HL-60 (cell line): ENCODE data around the gene HARBI1.

ENCODE experiments used
- DNase-seq, 2 experiments: peaks; one replicate each; pipeline ENCODE4 v3.0.0-alpha.2; 2010 to 2020; ENCODE audit warnings: low read depth in 1 of 2, low spot score in 1 of 2
- H3K27ac ChIP-seq: fragments of 250-450 bp; sonication (Bioruptor Pico); replicated peaks from 2 replicates; pipeline ENCODE4 v1.5.1; 2020; ENCODE audit warnings: mild to moderate bottlenecking, moderate library complexity
- H3K27me3 ChIP-seq: fragments of 250-450 bp; sonication (Bioruptor Pico); 2 replicates; pipeline ENCODE4 v1.5.1; 2021; ENCODE audit warnings: mild to moderate bottlenecking, moderate library complexity; ENCODE audit not compliant: insufficient read depth, poor library complexity, severe bottlenecking
- H3K4me3 ChIP-seq: replicated peaks from 2 replicates; pipeline ENCODE4 v1.5.1; 2011; ENCODE audit warnings: mild to moderate bottlenecking, control low read depth, low read length; ENCODE audit not compliant: insufficient read depth
- GABPA ChIP-seq: IDR thresholded peaks from 2 replicates; pipeline ENCODE4 v1.6.1; 2012; ENCODE audit warnings: low read depth
- POLR2AphosphoS5 ChIP-seq: IDR thresholded peaks from 2 replicates; pipeline ENCODE4 v1.6.1; 2012; ENCODE audit warnings: low read depth
- SPI1 ChIP-seq: IDR thresholded peaks from 2 replicates; pipeline ENCODE4 v1.6.1; 2012; ENCODE audit warnings: low read depth, mild to moderate bottlenecking, borderline replicate concordance
- TF ChIP-seq, protein P1 (sequence below): IDR thresholded peaks from one replicate; pipeline ENCODE4 v1.5.1; 2011; ENCODE audit warnings: low read length, control low read depth, inconsistent platforms; ENCODE audit not compliant: insufficient read depth
- TF ChIP-seq, protein P2 (sequence below): IDR thresholded peaks from 2 replicates; pipeline ENCODE4 v1.6.1; 2012; ENCODE audit warnings: low read depth; ENCODE audit not compliant: insufficient replicate concordance

Gene HARBI1

DNA sequence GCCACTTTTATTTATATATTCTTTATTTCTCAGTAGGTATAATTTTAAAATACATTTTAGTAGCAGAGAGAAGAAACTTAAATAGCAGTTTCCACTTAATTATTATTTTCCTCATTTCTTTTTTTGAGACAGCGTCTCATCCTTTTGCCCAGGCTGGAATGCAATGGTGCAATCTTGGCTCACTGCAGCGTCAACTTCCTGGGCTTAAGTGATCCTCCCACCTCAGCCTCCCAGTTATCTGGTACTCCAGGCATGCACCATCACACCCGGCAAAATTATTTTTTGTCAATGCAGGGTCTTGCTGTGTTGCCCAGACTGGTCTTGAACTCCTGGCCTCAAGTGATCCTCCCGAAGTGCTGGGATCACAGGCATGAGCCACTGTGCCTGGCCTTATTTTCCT lies 38.6 kb upstream of the HARBI1 start:
- H3K27me3 ChIP-seq, result no peaks in the 10 kb centered on the region
- no peak overlapping the region for H3K4me3 ChIP-seq
- TF ChIP-seq POLR2AphosphoS5 (no peak), GABPA (no peak), SPI1 (no peak)
- TF ChIP-seq, protein P1, sequence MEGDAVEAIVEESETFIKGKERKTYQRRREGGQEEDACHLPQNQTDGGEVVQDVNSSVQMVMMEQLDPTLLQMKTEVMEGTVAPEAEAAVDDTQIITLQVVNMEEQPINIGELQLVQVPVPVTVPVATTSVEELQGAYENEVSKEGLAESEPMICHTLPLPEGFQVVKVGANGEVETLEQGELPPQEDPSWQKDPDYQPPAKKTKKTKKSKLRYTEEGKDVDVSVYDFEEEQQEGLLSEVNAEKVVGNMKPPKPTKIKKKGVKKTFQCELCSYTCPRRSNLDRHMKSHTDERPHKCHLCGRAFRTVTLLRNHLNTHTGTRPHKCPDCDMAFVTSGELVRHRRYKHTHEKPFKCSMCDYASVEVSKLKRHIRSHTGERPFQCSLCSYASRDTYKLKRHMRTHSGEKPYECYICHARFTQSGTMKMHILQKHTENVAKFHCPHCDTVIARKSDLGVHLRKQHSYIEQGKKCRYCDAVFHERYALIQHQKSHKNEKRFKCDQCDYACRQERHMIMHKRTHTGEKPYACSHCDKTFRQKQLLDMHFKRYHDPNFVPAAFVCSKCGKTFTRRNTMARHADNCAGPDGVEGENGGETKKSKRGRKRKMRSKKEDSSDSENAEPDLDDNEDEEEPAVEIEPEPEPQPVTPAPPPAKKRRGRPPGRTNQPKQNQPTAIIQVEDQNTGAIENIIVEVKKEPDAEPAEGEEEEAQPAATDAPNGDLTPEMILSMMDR, result no peak
- TF ChIP-seq, protein P2, sequence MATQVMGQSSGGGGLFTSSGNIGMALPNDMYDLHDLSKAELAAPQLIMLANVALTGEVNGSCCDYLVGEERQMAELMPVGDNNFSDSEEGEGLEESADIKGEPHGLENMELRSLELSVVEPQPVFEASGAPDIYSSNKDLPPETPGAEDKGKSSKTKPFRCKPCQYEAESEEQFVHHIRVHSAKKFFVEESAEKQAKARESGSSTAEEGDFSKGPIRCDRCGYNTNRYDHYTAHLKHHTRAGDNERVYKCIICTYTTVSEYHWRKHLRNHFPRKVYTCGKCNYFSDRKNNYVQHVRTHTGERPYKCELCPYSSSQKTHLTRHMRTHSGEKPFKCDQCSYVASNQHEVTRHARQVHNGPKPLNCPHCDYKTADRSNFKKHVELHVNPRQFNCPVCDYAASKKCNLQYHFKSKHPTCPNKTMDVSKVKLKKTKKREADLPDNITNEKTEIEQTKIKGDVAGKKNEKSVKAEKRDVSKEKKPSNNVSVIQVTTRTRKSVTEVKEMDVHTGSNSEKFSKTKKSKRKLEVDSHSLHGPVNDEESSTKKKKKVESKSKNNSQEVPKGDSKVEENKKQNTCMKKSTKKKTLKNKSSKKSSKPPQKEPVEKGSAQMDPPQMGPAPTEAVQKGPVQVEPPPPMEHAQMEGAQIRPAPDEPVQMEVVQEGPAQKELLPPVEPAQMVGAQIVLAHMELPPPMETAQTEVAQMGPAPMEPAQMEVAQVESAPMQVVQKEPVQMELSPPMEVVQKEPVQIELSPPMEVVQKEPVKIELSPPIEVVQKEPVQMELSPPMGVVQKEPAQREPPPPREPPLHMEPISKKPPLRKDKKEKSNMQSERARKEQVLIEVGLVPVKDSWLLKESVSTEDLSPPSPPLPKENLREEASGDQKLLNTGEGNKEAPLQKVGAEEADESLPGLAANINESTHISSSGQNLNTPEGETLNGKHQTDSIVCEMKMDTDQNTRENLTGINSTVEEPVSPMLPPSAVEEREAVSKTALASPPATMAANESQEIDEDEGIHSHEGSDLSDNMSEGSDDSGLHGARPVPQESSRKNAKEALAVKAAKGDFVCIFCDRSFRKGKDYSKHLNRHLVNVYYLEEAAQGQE, result no peak
- no peak for DNase-seq
- no peak overlapping the region for H3K27ac ChIP-seq

DNA sequence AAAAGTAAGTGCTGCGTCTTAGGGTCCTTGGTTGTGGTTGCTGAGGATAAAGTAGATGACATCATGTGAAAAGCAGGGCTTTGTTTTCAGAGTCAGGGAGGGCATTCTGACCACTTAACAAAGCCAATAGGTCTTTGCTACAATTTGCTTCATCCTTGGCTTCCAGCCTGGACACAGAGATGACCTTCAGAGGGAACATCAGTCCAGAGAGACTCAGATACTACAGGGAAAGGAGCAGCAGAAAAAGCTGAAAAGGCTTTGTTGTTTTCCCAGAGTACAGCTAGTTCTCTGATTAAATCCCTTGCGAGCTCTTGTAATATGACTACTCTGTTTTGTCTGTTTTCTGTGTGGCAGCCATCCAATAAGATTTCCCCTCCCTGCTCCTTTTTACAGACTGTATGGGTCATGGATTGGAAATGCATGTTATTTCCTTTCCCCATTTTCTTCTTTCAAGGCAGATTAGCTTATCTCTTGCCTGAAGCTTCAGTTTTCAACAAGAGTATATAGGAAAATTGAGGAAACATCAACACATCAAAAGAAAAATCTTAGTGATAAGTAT lies 32.2 kb upstream of the HARBI1 start:
- DNase-seq, result no peak
- no peak for TF ChIP-seq SPI1
- no peak for TF ChIP-seq GABPA
- TF ChIP-seq POLR2AphosphoS5, result no peak
- TF ChIP-seq, protein P2, result no peak
- TF ChIP-seq, protein P1, result no peak
- no peak overlapping the region for H3K4me3 ChIP-seq
- H3K27me3 ChIP-seq, result no peaks in the 10 kb centered on the region
- H3K27ac ChIP-seq, result no peak overlapping the region

DNA sequence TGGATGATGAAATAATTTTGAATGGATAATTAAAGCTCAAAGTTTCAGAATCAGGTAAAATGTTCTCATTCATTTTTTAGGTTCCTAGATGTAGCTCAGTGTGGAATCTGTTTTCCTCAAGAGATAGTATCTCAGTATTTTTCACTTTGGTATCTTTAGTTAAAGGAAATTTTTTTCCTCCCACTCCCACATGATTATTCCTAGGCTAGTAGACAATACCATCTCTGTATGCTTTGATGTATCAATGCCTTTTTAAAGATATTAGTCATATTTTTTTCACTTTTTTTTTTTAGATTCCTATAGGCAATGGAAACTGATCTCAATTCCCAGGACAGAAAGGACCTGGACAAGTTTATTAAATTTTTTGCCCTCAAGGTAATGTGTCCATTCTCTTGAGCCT lies 27.0 kb upstream of the HARBI1 start:
- TF ChIP-seq GABPA (no peak), SPI1 (no peak), POLR2AphosphoS5 (no peak)
- TF ChIP-seq, protein P1, result no peak
- TF ChIP-seq, protein P2, result no peak
- Histone ChIP-seq H3K27me3 (no peaks in the 10 kb centered on the region), H3K27ac (no peak overlapping the region), H3K4me3 (no peak overlapping the region)
- no peak for DNase-seq
